Cardiac muscle cell (in vitro differentiated cells and primary cell): ENCODE data around the gene CBX2. TPM values are rescaled to one million over a fixed set of nuclear protein-coding genes. Genes with fewer than 3 reads are reported as not detected.

Experiments used
- DNase-seq, 2 donors: peaks; one replicate each; pipeline versions ENCODE4 v3.0.0 to v3.0.0-alpha.2; 2010 to 2017; ENCODE audit warnings: low read depth in 1 of 2, low spot score in 1 of 2
- H3K27ac ChIP-seq: fragments of 200-600 bp; sonication (generic); 2 replicates; pipeline ENCODE4 v1.5.1; 2016
- H3K27me3 ChIP-seq: fragments of 200-600 bp; sonication (generic); 2 replicates; pipeline ENCODE4 v1.6.0; 2016; ENCODE audit warnings: control low read depth
- H3K36me3 ChIP-seq: fragments of 200-600 bp; sonication (generic); 2 replicates; pipeline ENCODE4 v1.5.1; 2016; ENCODE audit warnings: control low read depth
- H3K4me1 ChIP-seq: fragments of 200-600 bp; sonication (generic); 2 replicates; pipeline ENCODE4 v1.8.1; 2017; ENCODE audit warnings: low read depth, mild to moderate bottlenecking, mixed run types
- H3K4me3 ChIP-seq: fragments of 200-600 bp; sonication (generic); 2 replicates; pipeline ENCODE4 v1.5.1; 2016; ENCODE audit warnings: mild to moderate bottlenecking
- H3K9me3 ChIP-seq: fragments of 200-600 bp; sonication (generic); 2 replicates; pipeline ENCODE4 v1.5.1; 2017; ENCODE audit warnings: low read depth, mild to moderate bottlenecking, control low read depth
- CTCF ChIP-seq: IDR thresholded peaks from 2 replicates; pipeline ENCODE4 v1.5.1; 2012; ENCODE audit warnings: low read depth, mild to moderate bottlenecking, low read length
- polyA plus RNA-seq: library from polyadenylated mRNA; unstranded; fragments of >200 nt; fragmentation: Nextera tagmentation; extraction: Ambion mirVana; gene quantifications from 2 replicates; pipeline ENCODE4 v1.2.1, GENCODE V29; 2016
- total RNA-seq: library from RNA; depleted of rRNA; stranded (reverse); fragments of >200 nt; gene quantifications from 2 replicates; pipeline ENCODE4 v1.2.3, GENCODE V29; 2016

CBX2 gene
- total and polyA plus RNA-seq, 2 experiments from 2014 or later = 25.8 to 51.1 TPM

GRCh38 chr17:79794659-79795511 lies 16.9 kb downstream of the CBX2 start:
- Histone ChIP-seq H3K27ac (no peak overlapping the region), H3K9me3 (no peaks in the 10 kb centered on the region), H3K4me3 (no peak overlapping the region), H3K36me3 (no peaks in the 10 kb centered on the region), H3K27me3 (peaks cover 79% of the 10 kb centered on the region), H3K4me1 (peaks cover 26% of the 10 kb centered on the region)
- TF ChIP-seq CTCF = no peak
- DNase-seq = no peak

GRCh38 chr17:79795795-79796443 lies 18.0 kb downstream of the CBX2 start:
- no peak for TF ChIP-seq CTCF
- peaks cover 26% of the 10 kb centered on the region for H3K4me1 ChIP-seq
- no peaks in the 10 kb centered on the region for H3K36me3 ChIP-seq
- no peak for DNase-seq
- peaks cover 79% of the 10 kb centered on the region for H3K27me3 ChIP-seq
- H3K27ac ChIP-seq = no peak overlapping the region
- peak overlapping the region; percentile 48 for H3K4me3 ChIP-seq
- H3K9me3 ChIP-seq = no peaks in the 10 kb centered on the region

GRCh38 chr17:79796444-79796762 lies 18.5 kb downstream of the CBX2 start:
- Histone ChIP-seq H3K27me3 (peaks cover 79% of the 10 kb centered on the region), H3K9me3 (no peaks in the 10 kb centered on the region), H3K36me3 (no peaks in the 10 kb centered on the region), H3K4me3 (peak overlapping the region; percentile 48), H3K27ac (peak overlapping the region; percentile 90), H3K4me1 (peaks cover 26% of the 10 kb centered on the region)
- no peak for TF ChIP-seq CTCF
- no peak for DNase-seq

GRCh38 chr17:79796763-79797491 lies 19.0 kb downstream of the CBX2 start, which contains the start of gene CBX8:
CBX8 (minus strand) TSS chr17:79797077; CDS start chr17:79796998, 79 bp downstream.
- Histone ChIP-seq H3K4me1 (peaks cover 26% of the 10 kb centered on the region), H3K27me3 (peaks cover 79% of the 10 kb centered on the region), H3K4me3 (peak within 1 kb of the TSS; percentile 48), H3K9me3 (no peaks in the 10 kb centered on the region), H3K27ac (peak within 1 kb of the TSS; percentile 90), H3K36me3 (no peaks in the 10 kb centered on the region)
- DNase-seq = peak; percentile 100
- no peak for TF ChIP-seq CTCF

GRCh38 chr17:79797492-79798298 lies 19.7 kb downstream of the CBX2 start:
- no peaks in the 10 kb centered on the region for H3K9me3 ChIP-seq
- no peak for TF ChIP-seq CTCF
- peaks cover 79% of the 10 kb centered on the region for H3K27me3 ChIP-seq
- H3K36me3 ChIP-seq = no peaks in the 10 kb centered on the region
- H3K4me1 ChIP-seq = peaks cover 19% of the 10 kb centered on the region
- peak overlapping the region; percentile 46 for H3K4me3 ChIP-seq
- no peak for DNase-seq
- peak overlapping the region; percentile 82 for H3K27ac ChIP-seq
